ENCODE data around the gene GLP1R. TPM values are rescaled to one million over a fixed set of nuclear protein-coding genes. Genes with fewer than 3 reads are reported as not detected.

Gene GLP1R
- total RNA-seq, 1 experiment from 2014 or later, result not detected

DNA sequence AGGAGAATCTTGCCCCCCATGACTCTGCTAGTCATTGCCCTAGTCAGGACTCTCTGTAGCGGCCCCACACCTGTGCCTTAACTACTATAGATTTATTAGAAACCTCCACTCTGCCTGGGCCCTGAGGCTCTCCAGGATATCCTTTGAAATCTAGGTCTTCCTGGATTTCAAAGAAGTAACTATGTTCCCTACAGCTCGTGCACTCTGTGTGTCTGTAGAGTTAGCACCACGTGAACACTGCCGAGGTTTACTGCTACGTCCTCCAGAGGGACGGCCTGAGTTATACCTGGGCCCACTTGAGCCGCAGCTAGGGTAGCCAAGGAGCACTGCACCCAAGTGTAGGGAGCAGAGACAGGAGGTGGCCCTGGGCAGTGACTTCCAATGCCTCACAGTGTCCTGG is 19.8 kb downstream of the GLP1R start (continued):
- TF ChIP-seq, protein P1, sequence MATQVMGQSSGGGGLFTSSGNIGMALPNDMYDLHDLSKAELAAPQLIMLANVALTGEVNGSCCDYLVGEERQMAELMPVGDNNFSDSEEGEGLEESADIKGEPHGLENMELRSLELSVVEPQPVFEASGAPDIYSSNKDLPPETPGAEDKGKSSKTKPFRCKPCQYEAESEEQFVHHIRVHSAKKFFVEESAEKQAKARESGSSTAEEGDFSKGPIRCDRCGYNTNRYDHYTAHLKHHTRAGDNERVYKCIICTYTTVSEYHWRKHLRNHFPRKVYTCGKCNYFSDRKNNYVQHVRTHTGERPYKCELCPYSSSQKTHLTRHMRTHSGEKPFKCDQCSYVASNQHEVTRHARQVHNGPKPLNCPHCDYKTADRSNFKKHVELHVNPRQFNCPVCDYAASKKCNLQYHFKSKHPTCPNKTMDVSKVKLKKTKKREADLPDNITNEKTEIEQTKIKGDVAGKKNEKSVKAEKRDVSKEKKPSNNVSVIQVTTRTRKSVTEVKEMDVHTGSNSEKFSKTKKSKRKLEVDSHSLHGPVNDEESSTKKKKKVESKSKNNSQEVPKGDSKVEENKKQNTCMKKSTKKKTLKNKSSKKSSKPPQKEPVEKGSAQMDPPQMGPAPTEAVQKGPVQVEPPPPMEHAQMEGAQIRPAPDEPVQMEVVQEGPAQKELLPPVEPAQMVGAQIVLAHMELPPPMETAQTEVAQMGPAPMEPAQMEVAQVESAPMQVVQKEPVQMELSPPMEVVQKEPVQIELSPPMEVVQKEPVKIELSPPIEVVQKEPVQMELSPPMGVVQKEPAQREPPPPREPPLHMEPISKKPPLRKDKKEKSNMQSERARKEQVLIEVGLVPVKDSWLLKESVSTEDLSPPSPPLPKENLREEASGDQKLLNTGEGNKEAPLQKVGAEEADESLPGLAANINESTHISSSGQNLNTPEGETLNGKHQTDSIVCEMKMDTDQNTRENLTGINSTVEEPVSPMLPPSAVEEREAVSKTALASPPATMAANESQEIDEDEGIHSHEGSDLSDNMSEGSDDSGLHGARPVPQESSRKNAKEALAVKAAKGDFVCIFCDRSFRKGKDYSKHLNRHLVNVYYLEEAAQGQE (IDR thresholded peaks at IDR 0.05; ENCODE audit: low read depth), result no peak
- TF ChIP-seq, protein P2, sequence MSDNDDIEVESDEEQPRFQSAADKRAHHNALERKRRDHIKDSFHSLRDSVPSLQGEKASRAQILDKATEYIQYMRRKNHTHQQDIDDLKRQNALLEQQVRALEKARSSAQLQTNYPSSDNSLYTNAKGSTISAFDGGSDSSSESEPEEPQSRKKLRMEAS (IDR thresholded peaks at IDR 0.05), result no peak

DNA sequence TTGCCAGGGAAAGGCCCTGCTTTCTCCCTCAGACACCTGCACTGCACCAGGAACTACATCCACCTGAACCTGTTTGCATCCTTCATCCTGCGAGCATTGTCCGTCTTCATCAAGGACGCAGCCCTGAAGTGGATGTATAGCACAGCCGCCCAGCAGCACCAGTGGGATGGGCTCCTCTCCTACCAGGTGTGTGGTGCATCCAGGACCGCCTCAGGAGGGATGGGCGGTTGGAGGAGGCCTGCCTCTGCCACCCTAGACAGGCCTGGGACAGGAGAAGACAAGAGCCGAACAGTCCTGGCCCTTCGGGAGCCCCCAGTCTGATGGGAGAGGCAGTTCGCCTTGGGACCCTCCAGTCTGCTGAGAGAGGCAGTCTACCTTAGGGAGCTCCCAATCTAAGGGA is 24.2 kb downstream of the GLP1R start:
- no peaks in the 10 kb centered on the region; a peak in 1 of 4 replicates for H3K9me3 ChIP-seq (ENCODE audit: control insufficient read depth in 1 of 2, insufficient read depth in 1 of 2, low read depth in 1 of 2, low read length in 2 of 2)
- 0 out of 2 replicates have a peak, but pooled peaks cover 5% of the 10 kb centered on the region for H3K27me3 ChIP-seq (ENCODE audit: insufficient read depth, low read length)
- intact Hi-C loops (cut with micrococcal nuclease), result no loop called here
- H3K9me2 ChIP-seq (ENCODE audit: insufficient read depth), result no peaks in the 10 kb centered on the region
- H3K9ac ChIP-seq (ENCODE audit: low read length), result no peak overlapping the region
- H2AFZ ChIP-seq (ENCODE audit: low read depth, low read length, poor library complexity, severe bottlenecking), result no peak overlapping the region
- ATAC-seq, result no peak
- no peaks in the 10 kb centered on the region for H3K79me2 ChIP-seq (ENCODE audit: insufficient read depth, low read length)
- no peaks in the 10 kb centered on the region; the same call in 1 of the 2 replicates for H4K20me1 ChIP-seq (ENCODE audit: insufficient read depth)
- no TSS peak for BruUV-seq (replicated peaks)
- TF ChIP-seq EZH2phosphoT487 (IDR thresholded peaks at IDR 0.05; ENCODE audit: borderline replicate concordance) (no peak), YY1 (IDR thresholded peaks at IDR 0.05; ENCODE audit: extremely low read depth, insufficient replicate concordance, low read depth, low read length) (no peak), ELF1 (IDR thresholded peaks at IDR 0.05; ENCODE audit: borderline replicate concordance, low read depth) (no peak), SIN3A (IDR thresholded peaks at IDR 0.05; ENCODE audit: low read depth) (no peak), ZNF274 (IDR thresholded peaks at IDR 0.05; ENCODE audit: low read depth, low read length) (no peak), EZH2 (IDR thresholded peaks at IDR 0.05) (no peak), POLR2AphosphoS5 (IDR thresholded peaks at IDR 0.05; ENCODE audit: low read depth, low read length) (no peak), JUND (IDR thresholded peaks at IDR 0.05) (no peak), CBX3 (IDR thresholded peaks at IDR 0.05; ENCODE audit: low read depth) (no peak), SRF (IDR thresholded peaks at IDR 0.05; ENCODE audit: low read depth) (no peak), EGR1 (IDR thresholded peaks at IDR 0.05; ENCODE audit: low read depth) (no peak), RAD21 (IDR thresholded peaks at IDR 0.05; ENCODE audit: low read depth) (no peak)
- TF ChIP-seq, protein P1 (IDR thresholded peaks at IDR 0.05; ENCODE audit: low read depth), result no peak
- TF ChIP-seq, protein P3, sequence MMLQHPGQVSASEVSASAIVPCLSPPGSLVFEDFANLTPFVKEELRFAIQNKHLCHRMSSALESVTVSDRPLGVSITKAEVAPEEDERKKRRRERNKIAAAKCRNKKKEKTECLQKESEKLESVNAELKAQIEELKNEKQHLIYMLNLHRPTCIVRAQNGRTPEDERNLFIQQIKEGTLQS (IDR thresholded peaks at IDR 0.05), result no peak
- TF ChIP-seq, protein P4, sequence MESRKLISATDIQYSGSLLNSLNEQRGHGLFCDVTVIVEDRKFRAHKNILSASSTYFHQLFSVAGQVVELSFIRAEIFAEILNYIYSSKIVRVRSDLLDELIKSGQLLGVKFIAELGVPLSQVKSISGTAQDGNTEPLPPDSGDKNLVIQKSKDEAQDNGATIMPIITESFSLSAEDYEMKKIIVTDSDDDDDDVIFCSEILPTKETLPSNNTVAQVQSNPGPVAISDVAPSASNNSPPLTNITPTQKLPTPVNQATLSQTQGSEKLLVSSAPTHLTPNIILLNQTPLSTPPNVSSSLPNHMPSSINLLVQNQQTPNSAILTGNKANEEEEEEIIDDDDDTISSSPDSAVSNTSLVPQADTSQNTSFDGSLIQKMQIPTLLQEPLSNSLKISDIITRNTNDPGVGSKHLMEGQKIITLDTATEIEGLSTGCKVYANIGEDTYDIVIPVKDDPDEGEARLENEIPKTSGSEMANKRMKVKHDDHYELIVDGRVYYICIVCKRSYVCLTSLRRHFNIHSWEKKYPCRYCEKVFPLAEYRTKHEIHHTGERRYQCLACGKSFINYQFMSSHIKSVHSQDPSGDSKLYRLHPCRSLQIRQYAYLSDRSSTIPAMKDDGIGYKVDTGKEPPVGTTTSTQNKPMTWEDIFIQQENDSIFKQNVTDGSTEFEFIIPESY (IDR thresholded peaks at IDR 0.05; ENCODE audit: extremely low read depth, insufficient replicate concordance, low read length), result no peak
- no peak for DNase-seq (ENCODE audit: low read depth, low spot score)
- no peaks in the 10 kb centered on the region for H3K4me1 ChIP-seq (ENCODE audit: control insufficient read depth in 1 of 2, insufficient read depth in 2 of 2, low read length in 2 of 2)
- RAD21 ChIA-PET (ENCODE audit: low non-redundant PET in 1 of 2, low total read pairs in 2 of 2, uncharacterized antibody in 2 of 2, unreplicated experiment in 2 of 2), result no interaction called here
- H3K4me2 ChIP-seq (ENCODE audit: low read length), result no peak overlapping the region
- CTCF ChIA-PET, result no interaction called here
- POLR2A ChIA-PET, result no interaction called here
- H3K36me3 ChIP-seq (ENCODE audit: control insufficient read depth in 1 of 2, insufficient read depth in 2 of 2, low read length in 2 of 2), result no peaks in the 10 kb centered on the region
- H3K27ac ChIP-seq (ENCODE audit: low read depth, low read length), result no peak overlapping the region
- no peak overlapping the region for H3K4me3 ChIP-seq (replicated peaks in 1 of 2; ENCODE audit: low read depth in 1 of 2, low read length in 2 of 2)
